Measurements from ENCODE around the gene EXD1.

GRCh38 chr15:41139619-41140018, 90.9 kb downstream of the EXD1 start:
- TF ChIP-seq, protein P1, sequence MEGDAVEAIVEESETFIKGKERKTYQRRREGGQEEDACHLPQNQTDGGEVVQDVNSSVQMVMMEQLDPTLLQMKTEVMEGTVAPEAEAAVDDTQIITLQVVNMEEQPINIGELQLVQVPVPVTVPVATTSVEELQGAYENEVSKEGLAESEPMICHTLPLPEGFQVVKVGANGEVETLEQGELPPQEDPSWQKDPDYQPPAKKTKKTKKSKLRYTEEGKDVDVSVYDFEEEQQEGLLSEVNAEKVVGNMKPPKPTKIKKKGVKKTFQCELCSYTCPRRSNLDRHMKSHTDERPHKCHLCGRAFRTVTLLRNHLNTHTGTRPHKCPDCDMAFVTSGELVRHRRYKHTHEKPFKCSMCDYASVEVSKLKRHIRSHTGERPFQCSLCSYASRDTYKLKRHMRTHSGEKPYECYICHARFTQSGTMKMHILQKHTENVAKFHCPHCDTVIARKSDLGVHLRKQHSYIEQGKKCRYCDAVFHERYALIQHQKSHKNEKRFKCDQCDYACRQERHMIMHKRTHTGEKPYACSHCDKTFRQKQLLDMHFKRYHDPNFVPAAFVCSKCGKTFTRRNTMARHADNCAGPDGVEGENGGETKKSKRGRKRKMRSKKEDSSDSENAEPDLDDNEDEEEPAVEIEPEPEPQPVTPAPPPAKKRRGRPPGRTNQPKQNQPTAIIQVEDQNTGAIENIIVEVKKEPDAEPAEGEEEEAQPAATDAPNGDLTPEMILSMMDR (IDR thresholded peaks at IDR 0.05 in 8 of 11, conservative IDR thresholded peaks at IDR 0.05 in 3 of 11): no peak
- TF ChIP-seq POLR2A (IDR thresholded peaks at IDR 0.05) (no peak), POLR2AphosphoS5 (IDR thresholded peaks at IDR 0.05) (no peak)

Measured in spleen (tissue), 7 donors.